Suprapubic skin (tissue), 3 donors: Measurements from ENCODE around the gene METTL25B.

ENCODE experiments used
- CTCF ChIP-seq, 2 donors: fragments of 200-600 bp in 1 of 2; fragments of 450-650 bp in 1 of 2; sonication (generic) in 1 of 2; IDR thresholded peaks; one replicate each; pipeline ENCODE4 v1.5.1; 2016 to 2019; ENCODE audit warnings: antibody characterized with exemption in 2 of 2, mild to moderate bottlenecking in 1 of 2, moderate library complexity in 1 of 2
- EP300 ChIP-seq: sonication (generic); formaldehyde crosslinking; IDR thresholded peaks from one replicate; pipeline ENCODE4 v1.6.1; 2017; ENCODE audit warnings: antibody characterized with exemption

GRCh38 chr1:156696755-156697154 lies 31.5 kb upstream of the METTL25B start:
- TF ChIP-seq CTCF (IDR thresholded peaks at IDR 0.05) (no peak), EP300 (no peak)
